ENCODE measurements around the gene MRPL1. TPM values are rescaled to one million over a fixed set of nuclear protein-coding genes. Genes with fewer than 3 reads are reported as not detected.

The MRPL1 gene
- total RNA-seq, 3 donors from 2014 or later = 28.3 to 35.0 (median 29.1) TPM

GRCh38 chr4:77818602-77819403 lies 43.8 kb upstream of the MRPL1 start, which contains the start of gene CNOT6L:
Gene CNOT6L, minus strand, starts transcription at chr4:77819368. Its CDS starts 60 bp downstream, at chr4:77819308.
- Histone ChIP-seq H3K36me3 (ENCODE audit: low read depth) (no peaks in the 10 kb centered on the region), H3K4me1 (ENCODE audit: low read depth) (peaks cover 29% of the 10 kb centered on the region), H3K4me3 (peak within 1 kb of the TSS; percentile 73), H3K9me3 (no peaks in the 10 kb centered on the region)
- peak; percentile 77 to 89 (median 84) for DNase-seq
- peak; percentile 72 for ATAC-seq
- intact Hi-C loops (cut with DNase I, micrococcal nuclease) = no loop called here
- TF ChIP-seq CTCF (IDR thresholded peaks at IDR 0.05) = no peak

DNA sequence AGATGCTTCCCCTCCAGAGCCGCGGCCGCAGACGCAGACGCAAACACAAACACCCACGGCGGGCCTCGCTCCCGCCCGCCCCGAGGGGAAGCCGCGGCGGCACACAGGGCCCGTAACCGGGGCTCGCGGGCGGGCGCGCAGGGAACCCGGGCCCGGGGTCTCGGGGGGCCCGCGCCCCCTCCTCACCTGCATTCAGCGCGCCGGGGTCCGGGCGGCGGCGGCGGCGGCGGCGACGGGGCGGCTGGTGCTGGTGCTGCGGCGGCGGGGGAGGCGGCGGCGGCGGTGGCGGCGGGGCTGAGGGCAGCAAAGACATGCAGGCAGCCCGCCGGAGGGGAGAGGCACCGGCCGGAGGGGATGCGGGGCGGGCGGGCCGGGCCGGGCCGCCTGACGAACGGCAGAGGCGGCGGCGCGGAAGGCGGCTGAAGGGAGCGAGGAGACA lies 43.2 kb upstream of the MRPL1 start:
- no peak for TF ChIP-seq CTCF (IDR thresholded peaks at IDR 0.05)
- DNase-seq (peak in 2 of 3 donors; percentile 66 to 70), ATAC-seq (peak; percentile 24)
- Histone ChIP-seq H3K4me3 (peak overlapping the region; percentile 73), H3K9me3 (no peaks in the 10 kb centered on the region), H3K4me1 (ENCODE audit: low read depth) (peaks cover 25% of the 10 kb centered on the region), H3K36me3 (ENCODE audit: low read depth) (no peaks in the 10 kb centered on the region)
- intact Hi-C loops (cut with DNase I, micrococcal nuclease) = no loop called here

DNA sequence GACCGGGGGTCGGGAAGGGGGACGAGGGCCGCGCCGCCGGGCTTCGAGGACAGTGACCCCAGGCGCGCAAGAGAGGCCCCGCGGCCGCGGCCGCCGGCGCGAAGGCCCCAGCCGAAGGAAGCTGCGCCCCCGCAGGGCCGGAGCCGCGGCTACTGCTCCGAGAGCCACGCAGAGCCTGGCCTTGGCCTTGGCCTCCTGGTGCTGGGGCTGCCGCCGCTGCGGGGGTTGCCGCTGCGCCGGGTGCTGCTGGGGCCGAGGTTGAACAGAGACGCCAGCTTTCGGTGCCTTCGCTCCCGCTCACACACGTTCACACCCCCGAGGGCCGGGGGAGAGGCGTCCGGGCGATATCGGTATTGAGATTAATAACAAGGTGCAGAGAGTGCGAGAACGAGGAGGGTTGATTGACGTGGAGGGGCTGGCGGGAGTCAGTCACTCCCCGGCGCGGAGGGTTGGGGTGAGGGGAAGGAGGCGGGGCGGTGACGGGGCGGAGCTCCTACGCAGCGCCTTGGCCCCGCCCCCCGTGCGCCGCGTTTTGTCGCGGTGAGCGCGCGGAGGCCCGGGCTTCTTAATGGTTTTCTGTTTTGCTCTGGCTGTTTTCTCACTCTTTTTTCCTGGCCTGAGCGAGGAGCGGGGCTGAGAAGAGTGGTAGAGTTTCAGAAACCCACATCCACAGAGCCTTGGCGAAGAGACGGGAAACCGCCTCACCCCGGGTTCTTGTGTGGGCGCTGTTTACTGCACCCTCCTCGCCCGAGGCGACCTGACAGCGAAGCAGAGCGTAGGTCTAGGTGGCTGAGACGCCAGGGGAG lies 42.6 kb upstream of the MRPL1 start:
- Histone ChIP-seq H3K9me3 (no peaks in the 10 kb centered on the region), H3K36me3 (ENCODE audit: low read depth) (no peaks in the 10 kb centered on the region), H3K4me1 (ENCODE audit: low read depth) (peaks cover 25% of the 10 kb centered on the region), H3K4me3 (peak overlapping the region; percentile 73)
- intact Hi-C loops (cut with DNase I, micrococcal nuclease) = no loop called here
- peak; percentile 88 for ATAC-seq
- peak; percentile 95 to 96 (median 96) for DNase-seq
- TF ChIP-seq CTCF (IDR thresholded peaks at IDR 0.05) = no peak

DNA sequence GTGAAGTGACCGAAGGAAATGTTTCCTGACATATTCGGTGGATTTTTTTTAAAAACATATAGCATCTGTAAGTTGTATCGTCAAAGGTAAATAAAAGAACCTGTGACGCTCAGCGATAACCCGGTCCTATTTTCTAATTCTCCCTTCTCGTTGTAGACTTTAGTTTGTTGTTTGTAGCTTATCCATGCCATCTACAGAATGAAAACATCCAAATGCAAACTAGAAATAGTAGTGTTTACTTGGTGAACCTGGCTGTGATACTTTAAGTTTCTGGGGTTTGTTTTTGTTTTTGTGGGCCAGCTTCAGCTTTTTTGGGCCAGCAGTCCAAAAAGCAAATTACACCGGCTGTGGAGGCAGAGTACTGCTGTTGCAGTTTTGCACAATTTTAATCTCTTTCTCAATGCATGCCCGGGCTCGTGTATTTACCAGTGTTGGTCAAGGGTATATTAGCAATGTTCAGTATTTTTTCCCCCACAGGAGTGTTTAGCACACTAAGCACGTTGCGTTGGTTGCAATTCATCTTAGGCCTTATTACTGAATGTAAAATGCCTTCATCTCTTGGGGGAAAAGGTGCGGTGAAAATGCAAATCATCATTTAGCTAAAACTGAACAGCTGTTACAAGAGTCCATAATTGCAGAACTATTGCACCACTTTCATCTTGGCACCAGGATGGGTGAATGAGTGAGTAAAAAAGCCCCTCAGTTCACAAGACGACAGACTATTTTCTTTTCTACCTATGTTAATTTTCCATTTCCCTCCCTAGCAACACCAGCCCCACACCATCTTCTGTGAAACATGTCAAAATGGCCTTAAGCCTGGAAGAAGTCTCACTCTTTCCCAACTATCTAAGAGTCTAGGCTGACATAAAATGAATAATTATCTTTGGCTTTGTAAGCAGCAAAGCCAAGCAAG lies 41.7 kb upstream of the MRPL1 start:
- H3K4me1 ChIP-seq (ENCODE audit: low read depth) = peaks cover 25% of the 10 kb centered on the region
- intact Hi-C loops (cut with DNase I, micrococcal nuclease) = no loop called here
- peak overlapping the region; percentile 73 for H3K4me3 ChIP-seq
- ATAC-seq (no peak), DNase-seq (peak in 1 of 3 donors; percentile 21)
- no peaks in the 10 kb centered on the region for H3K36me3 ChIP-seq (ENCODE audit: low read depth)
- TF ChIP-seq CTCF (IDR thresholded peaks at IDR 0.05) = no peak
- no peaks in the 10 kb centered on the region for H3K9me3 ChIP-seq

GRCh38 chr4:77821775-77822174 lies 40.9 kb upstream of the MRPL1 start:
- Histone ChIP-seq H3K4me3 (no peak overlapping the region), H3K36me3 (ENCODE audit: low read depth) (no peaks in the 10 kb centered on the region), H3K4me1 (ENCODE audit: low read depth) (peaks cover 19% of the 10 kb centered on the region), H3K9me3 (no peaks in the 10 kb centered on the region)
- intact Hi-C loops (cut with DNase I, micrococcal nuclease) = no loop called here
- DNase-seq (peak in 1 of 3 donors; percentile 20), ATAC-seq (no peak)
- TF ChIP-seq CTCF (IDR thresholded peaks at IDR 0.05) = no peak
